Measurements from ENCODE around the gene NEXN. TPM values are rescaled to one million over a fixed set of nuclear protein-coding genes. Genes with fewer than 3 reads are reported as not detected.

Gene NEXN
- not detected in 2 replicates for total RNA-seq (2014; rRNA removed; shearing (Covaris generic))
- total RNA-seq (2022) = 0.28 TPM in 1 of 2 replicates, not detected in the other
- Bru-seq, nascent RNA = percentile 27 among the genes with signal in this experiment
- BruChase-seq, experiment 1, labeled RNA remaining after a 6-hour chase = percentile 33 among the genes with signal in this experiment
- percentile 41 among the genes with signal in this experiment for BruChase-seq, experiment 2, labeled RNA remaining after a 2-hour chase
- long read RNA-seq, partial matches to known transcripts = 0 of 224 reads
- long read RNA-seq, other reads (novel, unspliced or antisense) = 224 of 224 reads

GRCh38 chr1:77888081-77888780 lies at the start of gene NEXN:
Gene NEXN (plus strand): TSS chr1:77888624. CDS start chr1:77916107, 27,483 bp downstream.
- POLR2A ChIA-PET = interaction anchor here (0.6 kb wide), 1 partner anchor 69 kb away, joined by 3 read pairs; no protein-coding TSS in a partner anchor
- H3K79me2 ChIP-seq (ENCODE audit: insufficient read depth, low read depth, low read length) = no peaks in the 10 kb centered on the region
- TF ChIP-seq CTCF (conservative IDR thresholded peaks at IDR 0.05; ENCODE audit: low read length) (no peak), EZH2phosphoT487 (IDR thresholded peaks at IDR 0.05; ENCODE audit: borderline replicate concordance, low read depth, low read length) (no peak)
- intact Hi-C loops (cut with micrococcal nuclease; ENCODE audit: unreplicated experiment) = no loop called here
- no peak within 1 kb of the TSS for H2AFZ ChIP-seq (ENCODE audit: low read length)
- no peaks in the 10 kb centered on the region for H3K36me3 ChIP-seq (ENCODE audit: insufficient read depth, low read length)
- no peaks in the 10 kb centered on the region for H3K9me2 ChIP-seq (ENCODE audit: insufficient read depth, low read length)
- H3K4me2 ChIP-seq (ENCODE audit: low read length) = peak within 1 kb of the TSS; percentile 44; the same call in 1 of the 2 replicates
- no TSS peak for BruUV-seq (replicated peaks)
- no peaks in the 10 kb centered on the region for H4K20me1 ChIP-seq (ENCODE audit: insufficient read depth, low read length)
- H3K9me3 ChIP-seq (ENCODE audit: low read length) = no peaks in the 10 kb centered on the region
- DNase-seq (ENCODE audit: low spot score) = no peak
- H3K4me1 ChIP-seq (ENCODE audit: insufficient read depth, low read length, poor library complexity, severe bottlenecking) = no peaks in the 10 kb centered on the region
- H3K4me3 ChIP-seq (ENCODE audit: low read depth, low read length, poor library complexity, severe bottlenecking) = no peak within 1 kb of the TSS
- H3K27ac ChIP-seq (ENCODE audit: low read depth, low read length, poor library complexity, severe bottlenecking) = no peak within 1 kb of the TSS
- CTCF ChIA-PET (ENCODE audit: unreplicated experiment) = no interaction called here

- no TSS peak for BruUV-seq (replicated peaks)
Measured at GRCh38 chr1:77841574-77841973, 46.9 kb upstream of the NEXN start.

More at GRCh38 chr1:77841574-77841973, 46.9 kb upstream of the NEXN start:
- no peak for DNase-seq (ENCODE audit: low spot score)
- Histone ChIP-seq H3K4me2 (ENCODE audit: low read length) (no peak overlapping the region), H3K9me2 (ENCODE audit: insufficient read depth, low read length) (no peaks in the 10 kb centered on the region), H3K36me3 (ENCODE audit: insufficient read depth, low read length) (peaks cover 24% of the 10 kb centered on the region), H4K20me1 (ENCODE audit: insufficient read depth, low read length) (no peaks in the 10 kb centered on the region), H2AFZ (ENCODE audit: low read length) (no peak overlapping the region), H3K79me2 (ENCODE audit: insufficient read depth, low read depth, low read length) (no peaks in the 10 kb centered on the region), H3K4me3 (ENCODE audit: low read depth, low read length, poor library complexity, severe bottlenecking) (no peak overlapping the region), H3K9me3 (ENCODE audit: low read length) (no peaks in the 10 kb centered on the region), H3K4me1 (ENCODE audit: insufficient read depth, low read length, poor library complexity, severe bottlenecking) (peaks cover 8% of the 10 kb centered on the region), H3K27ac (ENCODE audit: low read depth, low read length, poor library complexity, severe bottlenecking) (no peak overlapping the region)
- TF ChIP-seq CTCF (conservative IDR thresholded peaks at IDR 0.05; ENCODE audit: low read length) (no peak), EZH2phosphoT487 (IDR thresholded peaks at IDR 0.05; ENCODE audit: borderline replicate concordance, low read depth, low read length) (no peak)
- ChIA-PET POLR2A (interaction anchor here (0.6 to 1.2 kb wide), 5 partner anchors 9 to 264 kb away, joined by 3 to 6 read pairs (median 4); no protein-coding TSS in a partner anchor), CTCF (ENCODE audit: unreplicated experiment) (no interaction called here)
- intact Hi-C loops (cut with micrococcal nuclease; ENCODE audit: unreplicated experiment) = no loop called here

All from OCI-LY7 (cell line).